Stimulated activated CD8-positive, alpha-beta memory T cell treated with anti-CD3 and anti-CD28 coated beads, Interleukin-2, amount 100 ng/mL, for 48 hours (primary cell): ENCODE measurements around the gene PRKCA.
"Not testable (repeated sequence)": the region's sequence is repeated elsewhere in the genome, so short reads cannot be mapped to it uniquely, and the experiment has no call there.

Experiments
- DNase-seq, 2 donors: peaks; one replicate each; pipeline ENCODE4 v3.0.0-alpha.2; 2020; ENCODE audit warnings: low read depth in 2 of 2

PRKCA gene

GRCh38 chr17:66487981-66488468 is 185.6 kb downstream of the PRKCA start:
- no peak for DNase-seq

DNA sequence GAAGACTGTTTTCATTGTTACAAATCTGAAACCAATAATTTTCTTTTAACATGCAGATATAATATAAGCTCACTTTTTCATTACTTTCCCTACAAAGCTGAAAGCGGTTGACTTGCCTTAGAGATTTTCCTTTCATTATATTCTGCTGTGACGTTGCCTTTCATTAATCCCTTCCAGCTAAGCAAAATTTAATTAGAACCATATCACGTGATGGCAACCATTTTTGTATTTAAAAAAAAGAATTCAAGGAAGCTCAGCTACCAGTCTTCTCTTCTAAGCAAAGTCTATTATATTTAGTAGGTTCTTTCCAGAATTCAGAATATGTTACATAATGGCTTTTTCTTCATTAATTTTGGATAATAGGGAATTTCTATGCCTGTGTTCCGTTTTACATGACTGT is 186.5 kb downstream of the PRKCA start:
- no peak for DNase-seq

DNA sequence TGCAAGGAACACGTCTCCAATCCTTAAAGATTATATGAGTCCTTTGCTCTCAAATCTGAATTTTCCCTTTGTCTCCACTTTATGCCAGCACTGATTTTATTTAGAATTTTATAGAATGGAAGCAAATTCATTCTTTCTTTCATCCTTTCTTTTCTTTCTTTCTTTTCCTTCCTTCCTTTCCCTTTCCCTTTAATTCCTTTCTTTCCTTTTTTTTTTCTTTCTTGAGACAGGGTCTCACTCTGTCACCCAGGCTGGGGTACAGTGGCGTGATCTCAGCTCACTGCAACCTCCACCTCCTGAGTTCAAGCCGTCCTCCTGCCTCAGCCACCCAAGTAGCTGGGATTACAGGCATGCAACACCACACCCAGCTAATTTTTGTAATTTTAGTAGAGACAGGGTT is 187.2 kb downstream of the PRKCA start:
- DNase-seq, result not testable (repeated sequence)

DNA sequence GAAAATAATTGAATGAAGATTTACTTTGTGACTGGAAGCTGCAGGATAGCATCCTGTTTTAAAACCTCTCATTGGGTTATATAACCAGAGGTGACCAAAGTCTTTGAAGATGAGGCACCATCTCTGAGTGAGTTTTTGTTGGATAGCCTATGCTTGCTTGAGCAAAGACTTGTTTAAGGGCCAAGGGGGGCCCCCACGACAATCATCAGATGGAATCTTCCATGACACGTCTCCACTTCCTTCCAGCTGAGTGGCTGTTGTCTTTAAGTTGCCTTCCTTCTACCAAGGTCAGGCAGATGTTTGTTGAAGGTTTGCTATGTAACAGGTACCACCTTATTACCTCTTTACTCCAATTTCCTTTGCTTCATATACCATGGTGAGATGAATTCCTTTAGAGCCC is 188.8 kb downstream of the PRKCA start:
- DNase-seq, result no peak

DNA sequence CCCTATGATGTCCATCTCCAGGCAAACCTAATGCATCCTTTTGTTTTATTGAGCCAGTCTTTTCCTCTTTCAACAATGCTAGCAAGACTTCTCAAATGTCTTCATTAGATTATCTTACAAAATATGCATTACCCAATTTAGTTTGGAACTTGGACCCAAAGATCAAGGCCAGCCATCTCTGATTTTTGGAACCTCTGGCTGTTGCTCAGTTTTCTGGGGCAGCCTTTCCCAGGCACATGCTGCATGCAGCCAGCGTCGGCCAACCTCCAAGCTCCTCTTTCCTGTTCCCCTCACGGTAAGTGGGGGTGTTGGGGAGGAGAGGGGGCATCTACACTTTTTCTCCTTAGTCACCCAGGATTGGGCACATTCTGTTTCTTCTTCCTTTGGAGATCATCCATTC is 189.3 kb downstream of the PRKCA start:
- DNase-seq, result no peak

- no peak for DNase-seq
Measured at GRCh38 chr17:66492080-66492479, 189.7 kb downstream of the PRKCA start.

GRCh38 chr17:66492561-66493005 is 190.2 kb downstream of the PRKCA start:
- no peak for DNase-seq

DNA sequence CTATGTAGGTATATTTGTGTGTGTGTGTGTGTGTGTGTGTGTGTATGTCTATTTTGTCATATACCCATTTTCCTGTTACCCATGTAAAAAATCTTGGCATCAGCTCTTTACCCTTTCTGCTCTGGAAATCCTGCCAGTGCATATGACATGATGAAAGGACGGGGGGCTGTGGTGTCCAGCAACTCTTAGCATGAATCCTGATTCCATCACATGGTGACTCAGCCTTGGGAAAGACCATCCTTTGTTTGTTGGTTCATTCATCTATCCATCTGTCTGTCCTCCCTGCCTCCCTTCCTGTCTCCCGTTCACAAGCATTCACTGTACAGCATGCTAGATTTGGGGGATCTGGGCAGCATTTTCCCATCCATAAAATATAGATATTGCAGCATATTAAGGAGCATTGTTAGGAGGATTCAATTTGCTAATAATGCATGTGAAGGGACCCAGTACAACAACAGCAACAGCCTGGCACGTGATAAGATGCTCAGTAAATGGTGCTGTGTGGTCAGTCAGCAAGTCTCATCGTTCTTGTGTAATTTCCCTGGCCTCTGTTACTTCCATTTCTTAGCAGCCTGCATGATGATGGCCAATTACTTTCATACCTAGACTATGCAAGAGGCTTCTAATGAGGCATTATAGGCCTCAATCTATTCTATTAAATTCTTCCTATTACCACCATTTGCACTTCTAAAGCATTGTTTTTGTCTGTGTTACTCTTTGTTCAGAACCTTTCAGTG is 191.0 kb downstream of the PRKCA start:
- DNase-seq, result no peak

GRCh38 chr17:66494023-66494803 is 191.8 kb downstream of the PRKCA start:
- DNase-seq, result no peak

GRCh38 chr17:66495035-66495434 is 192.6 kb downstream of the PRKCA start:
- DNase-seq, result no peak

- DNase-seq, result no peak
Measured at GRCh38 chr17:66496306-66496705, 193.9 kb downstream of the PRKCA start.

DNA sequence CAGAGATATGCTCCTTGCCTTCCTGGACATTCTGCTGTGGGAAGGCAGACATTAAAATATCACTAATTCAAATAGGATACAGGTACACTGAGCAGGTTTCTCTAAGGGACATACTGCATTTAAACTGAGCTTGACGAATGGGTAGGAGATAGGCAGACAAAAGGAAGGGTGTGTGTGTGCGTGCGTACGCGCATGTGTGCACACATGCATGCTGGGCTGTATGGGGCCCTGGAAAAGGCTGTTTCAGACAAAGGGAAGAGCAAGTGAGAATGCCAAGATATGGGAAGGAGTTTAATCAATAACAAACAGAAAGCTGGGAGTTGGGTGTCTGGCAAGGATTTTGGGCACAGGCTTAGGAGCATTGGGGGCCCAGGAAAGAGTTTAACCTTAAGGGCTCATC is 196.2 kb downstream of the PRKCA start:
- no peak for DNase-seq

- no peak for DNase-seq
Measured at GRCh38 chr17:66506641-66507040, 204.2 kb downstream of the PRKCA start.

- DNase-seq, result no peak
Measured at GRCh38 chr17:66507103-66507923, 204.9 kb downstream of the PRKCA start.

DNA sequence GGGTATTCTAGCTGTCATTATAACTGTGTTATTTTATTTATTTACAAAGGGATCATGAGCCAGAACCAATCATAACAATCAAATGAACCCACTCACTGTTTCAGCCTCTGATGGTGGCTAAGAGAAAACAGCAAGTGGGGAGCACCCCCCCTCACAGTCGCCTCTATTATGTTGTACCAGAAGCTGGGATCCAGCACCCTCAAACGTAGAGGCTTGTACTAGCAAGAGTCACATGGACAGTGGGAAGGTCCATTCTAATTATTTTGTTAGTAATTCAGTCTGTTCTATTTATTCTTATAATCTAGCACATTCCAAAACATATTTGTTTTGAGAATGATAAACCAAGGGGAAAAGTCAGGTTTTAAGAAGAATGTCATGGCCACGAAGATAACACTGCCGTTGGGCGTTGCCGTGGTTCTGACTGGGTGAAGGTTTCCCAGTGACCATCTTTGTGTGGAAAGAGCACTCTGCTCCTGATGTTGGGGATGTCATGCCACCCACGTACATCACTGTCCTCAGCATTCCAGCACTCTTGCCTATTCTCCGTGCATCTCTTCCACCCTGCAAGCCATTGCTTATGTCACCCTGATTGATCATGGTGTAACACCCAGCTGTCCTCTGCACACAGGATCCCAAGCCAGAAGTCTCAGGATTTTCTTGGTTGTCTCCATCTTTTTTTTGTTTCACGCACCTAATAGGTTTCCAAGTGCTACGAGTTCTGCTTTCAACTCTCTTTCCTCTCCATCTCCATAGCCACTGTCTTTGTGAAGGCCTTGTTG is 205.8 kb downstream of the PRKCA start:
- no peak for DNase-seq

GRCh38 chr17:66508896-66509844 is 206.8 kb downstream of the PRKCA start:
- DNase-seq, result peak; percentile 30 to 43

DNA sequence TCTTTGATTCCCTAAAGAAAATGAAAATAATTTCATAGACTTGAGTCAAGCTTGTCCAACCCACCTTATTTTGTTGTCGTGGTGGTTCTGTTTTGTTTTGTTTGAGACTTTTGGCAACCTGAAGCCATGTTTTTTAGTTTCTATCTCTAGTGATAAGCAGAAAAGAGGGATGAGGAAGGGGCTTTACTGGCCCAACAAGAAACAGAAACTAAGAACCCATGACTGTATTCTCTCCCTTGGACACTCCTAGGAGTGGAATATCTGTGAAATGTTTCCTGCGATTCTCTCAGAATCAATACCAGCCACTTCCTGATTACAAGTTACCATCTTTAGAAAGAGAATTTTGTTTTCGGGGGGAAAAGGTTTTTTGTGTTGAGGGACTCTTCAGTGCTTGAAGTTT is 207.5 kb downstream of the PRKCA start:
- no peak for DNase-seq

GRCh38 chr17:66511135-66511534 is 208.7 kb downstream of the PRKCA start:
- DNase-seq, result no peak

DNA sequence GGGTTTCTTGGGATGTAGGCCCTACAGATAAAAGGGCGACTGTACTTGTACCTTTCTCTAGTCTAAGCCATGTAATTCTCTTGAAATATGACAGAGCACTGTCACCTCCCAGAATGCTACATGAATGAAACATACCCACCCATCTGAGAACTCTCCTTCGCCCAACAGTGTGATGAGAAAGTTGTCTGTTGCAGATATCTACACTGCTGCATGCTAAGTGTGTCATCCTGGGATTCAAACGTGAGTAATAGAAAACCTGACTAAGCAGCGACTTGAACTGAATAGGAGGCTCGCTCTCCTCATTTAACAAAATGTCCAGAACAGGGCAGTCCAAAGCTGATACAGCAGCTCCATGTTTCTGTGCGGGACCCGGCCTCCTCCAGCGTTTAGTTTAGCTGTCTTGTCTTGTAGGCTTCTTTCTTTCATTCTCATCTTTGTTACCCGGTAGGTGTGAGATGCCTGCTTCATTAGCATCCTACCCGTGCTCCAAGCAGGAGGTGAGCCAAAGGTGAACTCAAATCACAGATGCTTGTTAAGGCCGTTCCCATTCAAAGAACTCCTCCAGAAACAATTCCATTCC is 211.9 kb downstream of the PRKCA start:
- no peak for DNase-seq

GRCh38 chr17:66515974-66516373 is 213.6 kb downstream of the PRKCA start:
- no peak for DNase-seq
